HEK293 (cell line): Measurements from ENCODE around the gene FAM89B.

Experiments used
- CTCF ChIA-PET: fragments of 350-600 bp; formaldehyde crosslinking; extraction: SDS; loops from one replicate; lab custom pipeline; 2021; ENCODE audit warnings: antibody characterized with exemption; lab: Yijun Ruan, JAX
- POLR2A ChIA-PET: fragments of 300-600 bp; formaldehyde crosslinking; extraction: SDS; loops from one replicate; lab custom pipeline; 2020; ENCODE audit warnings: antibody characterized with exemption, inconsistent platforms; lab: Yijun Ruan, JAX
- H3K27ac ChIP-seq: fragments of 200-500 bp; sonication (Bioruptor generic); 2 replicates; pipeline ENCODE4 v1.5.1; 2014; ENCODE audit warnings: low read depth, low read length, control low read depth, inconsistent platforms; ENCODE audit errors: extremely low read depth
- H3K36me3 ChIP-seq, 2 experiments: fragments of 200-500 bp in 1 of 2; sonication (Bioruptor generic) in 1 of 2; 1 replicate in 1 of 2; 2 replicates in 1 of 2; pipeline ENCODE4 v1.5.1; 2014 to 2017; ENCODE audit warnings: inconsistent platforms in 2 of 2, low read length in 2 of 2; ENCODE audit not compliant: control insufficient read depth in 2 of 2, insufficient read depth in 1 of 2
- H3K4me1 ChIP-seq: fragments of 200-500 bp; sonication (Bioruptor generic); 2 replicates; pipeline ENCODE4 v1.5.1; 2014; ENCODE audit warnings: mild to moderate bottlenecking, low read length, inconsistent platforms; ENCODE audit not compliant: control insufficient read depth, insufficient read depth
- H3K4me3 ChIP-seq: 2 replicates; pipeline ENCODE4 v1.5.1; 2011; ENCODE audit warnings: low read depth, mild to moderate bottlenecking, control low read depth, low read length, moderate library complexity
- H3K9me3 ChIP-seq: fragments of 200-500 bp; sonication (Bioruptor generic); 2 replicates; pipeline ENCODE4 v1.5.1; 2014; ENCODE audit warnings: low read depth, low read length, inconsistent platforms; ENCODE audit not compliant: control insufficient read depth, insufficient read depth
- GLI4 ChIP-seq: fragments of 450-650 bp; formaldehyde crosslinking; IDR thresholded peaks from 2 replicates; pipeline ENCODE4 v1.5.1; 2016; ENCODE audit warnings: missing biosample characterization, missing genetic modification characterization
- SCRT1 ChIP-seq: fragments of 450-650 bp; formaldehyde crosslinking; IDR thresholded peaks from 2 replicates; pipeline ENCODE4 v1.5.1; 2016; ENCODE audit warnings: missing biosample characterization, missing genetic modification characterization, borderline replicate concordance
- TCF7L2 ChIP-seq: IDR thresholded peaks from 2 replicates; pipeline ENCODE4 v1.6.1; 2011; ENCODE audit warnings: low read depth, mild to moderate bottlenecking, inconsistent platforms, low read length, moderate library complexity, borderline replicate concordance
- ZEB2 ChIP-seq: fragments of 450-650 bp; formaldehyde crosslinking; IDR thresholded peaks from 2 replicates; pipeline ENCODE4 v1.5.1; 2016; ENCODE audit warnings: missing biosample characterization, missing genetic modification characterization
- ZNF138 ChIP-seq: fragments of 450-650 bp; formaldehyde crosslinking; IDR thresholded peaks from 2 replicates; pipeline ENCODE4 v1.5.1; 2016; ENCODE audit warnings: missing biosample characterization, missing genetic modification characterization, borderline replicate concordance
- ZNF155 ChIP-seq: fragments of 450-650 bp; formaldehyde crosslinking; IDR thresholded peaks from 2 replicates; pipeline ENCODE4 v1.5.1; 2016; ENCODE audit warnings: missing biosample characterization, missing genetic modification characterization
- ZNF175 ChIP-seq: fragments of 450-650 bp; formaldehyde crosslinking; IDR thresholded peaks from 2 replicates; pipeline ENCODE4 v1.5.1; 2016; ENCODE audit warnings: missing biosample characterization, missing genetic modification characterization
- ZNF23 ChIP-seq: fragments of 450-650 bp; formaldehyde crosslinking; IDR thresholded peaks from 2 replicates; pipeline ENCODE4 v1.5.1; 2016; ENCODE audit warnings: missing biosample characterization, missing genetic modification characterization, borderline replicate concordance
- ZNF239 ChIP-seq: fragments of 450-650 bp; formaldehyde crosslinking; IDR thresholded peaks from 2 replicates; pipeline ENCODE4 v1.5.1; 2016; ENCODE audit warnings: missing biosample characterization, missing genetic modification characterization
- ZNF366 ChIP-seq: fragments of 450-650 bp; formaldehyde crosslinking; conservative IDR thresholded peaks from 2 replicates; pipeline ENCODE4 v1.5.1; 2016; ENCODE audit warnings: missing biosample characterization, missing genetic modification characterization
- ZNF518A ChIP-seq: fragments of 450-650 bp; formaldehyde crosslinking; conservative IDR thresholded peaks from 2 replicates; pipeline ENCODE4 v1.5.1; 2016; ENCODE audit warnings: low read depth, missing biosample characterization, missing genetic modification characterization
- ZNF549 ChIP-seq: fragments of 450-650 bp; IDR thresholded peaks from 2 replicates; pipeline ENCODE4 v1.5.1; 2018; ENCODE audit warnings: missing biosample characterization, missing genetic modification characterization, mild to moderate bottlenecking, inconsistent platforms, moderate library complexity
- ZNF664 ChIP-seq: fragments of 450-650 bp; formaldehyde crosslinking; IDR thresholded peaks from 2 replicates; pipeline ENCODE4 v1.5.1; 2016; ENCODE audit warnings: missing biosample characterization, missing genetic modification characterization
- ZNF830 ChIP-seq: fragments of 450-650 bp; IDR thresholded peaks from 2 replicates; pipeline ENCODE4 v1.5.0; 2018; ENCODE audit warnings: missing biosample characterization, missing genetic modification characterization, low read depth, mild to moderate bottlenecking, moderate library complexity
- TF ChIP-seq, protein P1 (sequence below): fragments of 450-650 bp; formaldehyde crosslinking; IDR thresholded peaks from 2 replicates; pipeline ENCODE4 v1.5.1; 2016; ENCODE audit warnings: missing biosample characterization, missing genetic modification characterization, borderline replicate concordance
- TF ChIP-seq, protein P2 (sequence below): fragments of 450-650 bp; formaldehyde crosslinking; IDR thresholded peaks from 2 replicates; pipeline ENCODE4 v1.5.1; 2016; ENCODE audit warnings: missing biosample characterization, missing genetic modification characterization
- TF ChIP-seq, protein P3 (sequence below): fragments of 450-650 bp; formaldehyde crosslinking; IDR thresholded peaks from 2 replicates; pipeline ENCODE4 v1.5.1; 2016; ENCODE audit warnings: missing biosample characterization, missing genetic modification characterization
- TF ChIP-seq, protein P4 (sequence below): fragments of 450-650 bp; formaldehyde crosslinking; IDR thresholded peaks from 2 replicates; pipeline ENCODE4 v1.5.1; 2016; ENCODE audit warnings: missing biosample characterization, missing genetic modification characterization, borderline replicate concordance

FAM89B gene

GRCh38 chr11:65548395-65548794 lies 23.9 kb upstream of the FAM89B start:
- ChIA-PET POLR2A (interaction anchor here (1.2 to 3.0 kb wide), 3 partner anchors 8 to 33 kb away, joined by 3 to 9 read pairs (median 4); no protein-coding TSS in a partner anchor), CTCF (interaction anchor here (0.7 to 1.9 kb wide), 3 partner anchors 25 to 219 kb away, joined by 3 to 7 read pairs (median 4); no protein-coding TSS in a partner anchor)
- TF ChIP-seq, protein P1, sequence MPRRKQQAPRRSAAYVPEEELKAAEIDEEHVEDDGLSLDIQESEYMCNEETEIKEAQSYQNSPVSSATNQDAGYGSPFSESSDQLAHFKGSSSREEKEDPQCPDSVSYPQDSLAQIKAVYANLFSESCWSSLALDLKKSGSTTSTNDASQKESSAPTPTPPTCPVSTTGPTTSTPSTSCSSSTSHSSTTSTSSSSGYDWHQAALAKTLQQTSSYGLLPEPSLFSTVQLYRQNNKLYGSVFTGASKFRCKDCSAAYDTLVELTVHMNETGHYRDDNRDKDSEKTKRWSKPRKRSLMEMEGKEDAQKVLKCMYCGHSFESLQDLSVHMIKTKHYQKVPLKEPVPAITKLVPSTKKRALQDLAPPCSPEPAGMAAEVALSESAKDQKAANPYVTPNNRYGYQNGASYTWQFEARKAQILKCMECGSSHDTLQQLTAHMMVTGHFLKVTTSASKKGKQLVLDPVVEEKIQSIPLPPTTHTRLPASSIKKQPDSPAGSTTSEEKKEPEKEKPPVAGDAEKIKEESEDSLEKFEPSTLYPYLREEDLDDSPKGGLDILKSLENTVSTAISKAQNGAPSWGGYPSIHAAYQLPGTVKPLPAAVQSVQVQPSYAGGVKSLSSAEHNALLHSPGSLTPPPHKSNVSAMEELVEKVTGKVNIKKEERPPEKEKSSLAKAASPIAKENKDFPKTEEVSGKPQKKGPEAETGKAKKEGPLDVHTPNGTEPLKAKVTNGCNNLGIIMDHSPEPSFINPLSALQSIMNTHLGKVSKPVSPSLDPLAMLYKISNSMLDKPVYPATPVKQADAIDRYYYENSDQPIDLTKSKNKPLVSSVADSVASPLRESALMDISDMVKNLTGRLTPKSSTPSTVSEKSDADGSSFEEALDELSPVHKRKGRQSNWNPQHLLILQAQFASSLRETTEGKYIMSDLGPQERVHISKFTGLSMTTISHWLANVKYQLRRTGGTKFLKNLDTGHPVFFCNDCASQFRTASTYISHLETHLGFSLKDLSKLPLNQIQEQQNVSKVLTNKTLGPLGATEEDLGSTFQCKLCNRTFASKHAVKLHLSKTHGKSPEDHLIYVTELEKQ (tag by site-specific recombination) = no peak
- no peak for TF ChIP-seq ZEB2
- TF ChIP-seq ZNF239 (tag by site-specific recombination) = no peak
- TF ChIP-seq GLI4 (tag by site-specific recombination) = no peak
- no peak for TF ChIP-seq TCF7L2
- no peak for TF ChIP-seq ZNF549
- TF ChIP-seq, protein P2, sequence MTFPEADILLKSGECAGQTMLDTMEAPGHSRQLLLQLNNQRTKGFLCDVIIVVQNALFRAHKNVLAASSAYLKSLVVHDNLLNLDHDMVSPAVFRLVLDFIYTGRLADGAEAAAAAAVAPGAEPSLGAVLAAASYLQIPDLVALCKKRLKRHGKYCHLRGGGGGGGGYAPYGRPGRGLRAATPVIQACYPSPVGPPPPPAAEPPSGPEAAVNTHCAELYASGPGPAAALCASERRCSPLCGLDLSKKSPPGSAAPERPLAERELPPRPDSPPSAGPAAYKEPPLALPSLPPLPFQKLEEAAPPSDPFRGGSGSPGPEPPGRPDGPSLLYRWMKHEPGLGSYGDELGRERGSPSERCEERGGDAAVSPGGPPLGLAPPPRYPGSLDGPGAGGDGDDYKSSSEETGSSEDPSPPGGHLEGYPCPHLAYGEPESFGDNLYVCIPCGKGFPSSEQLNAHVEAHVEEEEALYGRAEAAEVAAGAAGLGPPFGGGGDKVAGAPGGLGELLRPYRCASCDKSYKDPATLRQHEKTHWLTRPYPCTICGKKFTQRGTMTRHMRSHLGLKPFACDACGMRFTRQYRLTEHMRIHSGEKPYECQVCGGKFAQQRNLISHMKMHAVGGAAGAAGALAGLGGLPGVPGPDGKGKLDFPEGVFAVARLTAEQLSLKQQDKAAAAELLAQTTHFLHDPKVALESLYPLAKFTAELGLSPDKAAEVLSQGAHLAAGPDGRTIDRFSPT (tag by site-specific recombination) = no peak
- TF ChIP-seq ZNF830 (tag by site-specific recombination) = no peak
- TF ChIP-seq ZNF366 (tag by site-specific recombination) = no peak
- TF ChIP-seq SCRT1 = no peak
- no peak for TF ChIP-seq ZNF175 (tag by site-specific recombination)
- TF ChIP-seq, protein P3, sequence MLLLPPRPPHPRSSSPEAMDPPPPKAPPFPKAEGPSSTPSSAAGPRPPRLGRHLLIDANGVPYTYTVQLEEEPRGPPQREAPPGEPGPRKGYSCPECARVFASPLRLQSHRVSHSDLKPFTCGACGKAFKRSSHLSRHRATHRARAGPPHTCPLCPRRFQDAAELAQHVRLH = no peak
- no peak for TF ChIP-seq ZNF664 (tag by site-specific recombination)
- TF ChIP-seq ZNF23 (tag by site-specific recombination) = no peak
- no peak for TF ChIP-seq ZNF518A (tag by site-specific recombination)
- TF ChIP-seq ZNF155 (tag by site-specific recombination) = no peak
- TF ChIP-seq, protein P4, sequence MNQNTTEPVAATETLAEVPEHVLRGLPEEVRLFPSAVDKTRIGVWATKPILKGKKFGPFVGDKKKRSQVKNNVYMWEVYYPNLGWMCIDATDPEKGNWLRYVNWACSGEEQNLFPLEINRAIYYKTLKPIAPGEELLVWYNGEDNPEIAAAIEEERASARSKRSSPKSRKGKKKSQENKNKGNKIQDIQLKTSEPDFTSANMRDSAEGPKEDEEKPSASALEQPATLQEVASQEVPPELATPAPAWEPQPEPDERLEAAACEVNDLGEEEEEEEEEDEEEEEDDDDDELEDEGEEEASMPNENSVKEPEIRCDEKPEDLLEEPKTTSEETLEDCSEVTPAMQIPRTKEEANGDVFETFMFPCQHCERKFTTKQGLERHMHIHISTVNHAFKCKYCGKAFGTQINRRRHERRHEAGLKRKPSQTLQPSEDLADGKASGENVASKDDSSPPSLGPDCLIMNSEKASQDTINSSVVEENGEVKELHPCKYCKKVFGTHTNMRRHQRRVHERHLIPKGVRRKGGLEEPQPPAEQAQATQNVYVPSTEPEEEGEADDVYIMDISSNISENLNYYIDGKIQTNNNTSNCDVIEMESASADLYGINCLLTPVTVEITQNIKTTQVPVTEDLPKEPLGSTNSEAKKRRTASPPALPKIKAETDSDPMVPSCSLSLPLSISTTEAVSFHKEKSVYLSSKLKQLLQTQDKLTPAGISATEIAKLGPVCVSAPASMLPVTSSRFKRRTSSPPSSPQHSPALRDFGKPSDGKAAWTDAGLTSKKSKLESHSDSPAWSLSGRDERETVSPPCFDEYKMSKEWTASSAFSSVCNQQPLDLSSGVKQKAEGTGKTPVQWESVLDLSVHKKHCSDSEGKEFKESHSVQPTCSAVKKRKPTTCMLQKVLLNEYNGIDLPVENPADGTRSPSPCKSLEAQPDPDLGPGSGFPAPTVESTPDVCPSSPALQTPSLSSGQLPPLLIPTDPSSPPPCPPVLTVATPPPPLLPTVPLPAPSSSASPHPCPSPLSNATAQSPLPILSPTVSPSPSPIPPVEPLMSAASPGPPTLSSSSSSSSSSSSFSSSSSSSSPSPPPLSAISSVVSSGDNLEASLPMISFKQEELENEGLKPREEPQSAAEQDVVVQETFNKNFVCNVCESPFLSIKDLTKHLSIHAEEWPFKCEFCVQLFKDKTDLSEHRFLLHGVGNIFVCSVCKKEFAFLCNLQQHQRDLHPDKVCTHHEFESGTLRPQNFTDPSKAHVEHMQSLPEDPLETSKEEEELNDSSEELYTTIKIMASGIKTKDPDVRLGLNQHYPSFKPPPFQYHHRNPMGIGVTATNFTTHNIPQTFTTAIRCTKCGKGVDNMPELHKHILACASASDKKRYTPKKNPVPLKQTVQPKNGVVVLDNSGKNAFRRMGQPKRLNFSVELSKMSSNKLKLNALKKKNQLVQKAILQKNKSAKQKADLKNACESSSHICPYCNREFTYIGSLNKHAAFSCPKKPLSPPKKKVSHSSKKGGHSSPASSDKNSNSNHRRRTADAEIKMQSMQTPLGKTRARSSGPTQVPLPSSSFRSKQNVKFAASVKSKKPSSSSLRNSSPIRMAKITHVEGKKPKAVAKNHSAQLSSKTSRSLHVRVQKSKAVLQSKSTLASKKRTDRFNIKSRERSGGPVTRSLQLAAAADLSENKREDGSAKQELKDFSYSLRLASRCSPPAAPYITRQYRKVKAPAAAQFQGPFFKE = no peak
- TF ChIP-seq ZNF138 (tag by site-specific recombination) = no peak
- no peaks in the 10 kb centered on the region for H3K9me3 ChIP-seq
- H3K4me1 ChIP-seq = no peaks in the 10 kb centered on the region; the same call in 1 of the 2 replicates
- no peak overlapping the region for H3K4me3 ChIP-seq
- H3K36me3 ChIP-seq = peaks cover 5 to 78% of the 10 kb centered on the region in 2 experiments; a peak in 2 of 3 replicates
- H3K27ac ChIP-seq = no peak overlapping the region
